Thyroid gland (tissue), 4 donors: ENCODE results near the gene UBIAD1. TPM values are rescaled to one million over a fixed set of nuclear protein-coding genes. Genes with fewer than 3 reads are reported as not detected.

ENCODE experiments used
- DNase-seq, 2 donors: peaks; one replicate each; pipeline ENCODE4 v3.0.0-alpha.2; 2019
- H3K27ac ChIP-seq, 3 donors: fragments of 200-600 bp; sonication (generic); 1 replicate in 2 of 3; 2 replicates in 1 of 3; pipeline ENCODE4 v1.5.1; 2016 to 2019; ENCODE audit warnings: mild to moderate bottlenecking in 1 of 3, moderate library complexity in 1 of 3
- H3K27me3 ChIP-seq: fragments of 200-600 bp; sonication (generic); one replicate; pipeline ENCODE4 v1.5.1; 2019
- H3K36me3 ChIP-seq, 2 donors: fragments of 200-600 bp; sonication (generic); one replicate each; pipeline ENCODE4 v1.5.1; 2016 to 2019
- H3K4me1 ChIP-seq, 2 donors: fragments of 200-600 bp; sonication (generic); one replicate each; pipeline ENCODE4 v1.5.1; 2017 to 2019
- H3K4me3 ChIP-seq, 3 donors: fragments of 200-600 bp; sonication (generic); replicated peaks in 1 of 3; 1 replicate in 2 of 3; 2 replicates in 1 of 3; pipeline ENCODE4 v1.5.1; 2016; ENCODE audit warnings: mild to moderate bottlenecking in 1 of 3
- H3K9me3 ChIP-seq: fragments of 200-600 bp; sonication (generic); one replicate; pipeline ENCODE4 v1.5.1; 2017
- POLR2A ChIP-seq, 2 donors: fragments of 450-650 bp; IDR thresholded peaks; one replicate each; pipeline ENCODE4 v1.6.1; 2017; ENCODE audit warnings: antibody characterized with exemption in 2 of 2, mild to moderate bottlenecking in 2 of 2, moderate library complexity in 1 of 2
- WGBS, 2 donors: methylation state at CpG; one replicate each; pipeline ENCODE4 v1.1.5; 2017; 5-methylcytosine and 5-hydroxymethylcytosine counted together
- intact Hi-C: fragments of 100-400 bp; cut with DNase I; formaldehyde crosslinking; loops from one replicate; pipeline ENCODE4 v1.15.1; 2023
- total RNA-seq, 4 donors: library from RNA; depleted of rRNA; stranded (reverse); fragments of >200 nt; gene quantifications; one replicate each; pipeline ENCODE4 v1.2.3, GENCODE V29; 2016
- TF ChIP-seq, protein P1 (sequence below), 6 experiments: fragments of 200-600 bp in 3 of 6; fragments of 450-650 bp in 3 of 6; sonication (generic) in 3 of 6; IDR thresholded peaks; one replicate each; pipeline ENCODE4 v1.5.1; 2016 to 2019; ENCODE audit warnings: antibody characterized with exemption in 6 of 6, mild to moderate bottlenecking in 2 of 6, inconsistent platforms in 1 of 6, moderate library complexity in 1 of 6

UBIAD1 gene
- total RNA-seq, 4 donors from 2014 or later, result 14.4 to 15.4 (median 15.1) TPM

GRCh38 chr1:11272544-11272831 is 510 bp upstream of the UBIAD1 start:
- H3K36me3 ChIP-seq, result no peaks in the 10 kb centered on the region
- no peaks in the 10 kb centered on the region for H3K9me3 ChIP-seq
- H3K27ac ChIP-seq, result no peak overlapping the region
- TF ChIP-seq, protein P1, sequence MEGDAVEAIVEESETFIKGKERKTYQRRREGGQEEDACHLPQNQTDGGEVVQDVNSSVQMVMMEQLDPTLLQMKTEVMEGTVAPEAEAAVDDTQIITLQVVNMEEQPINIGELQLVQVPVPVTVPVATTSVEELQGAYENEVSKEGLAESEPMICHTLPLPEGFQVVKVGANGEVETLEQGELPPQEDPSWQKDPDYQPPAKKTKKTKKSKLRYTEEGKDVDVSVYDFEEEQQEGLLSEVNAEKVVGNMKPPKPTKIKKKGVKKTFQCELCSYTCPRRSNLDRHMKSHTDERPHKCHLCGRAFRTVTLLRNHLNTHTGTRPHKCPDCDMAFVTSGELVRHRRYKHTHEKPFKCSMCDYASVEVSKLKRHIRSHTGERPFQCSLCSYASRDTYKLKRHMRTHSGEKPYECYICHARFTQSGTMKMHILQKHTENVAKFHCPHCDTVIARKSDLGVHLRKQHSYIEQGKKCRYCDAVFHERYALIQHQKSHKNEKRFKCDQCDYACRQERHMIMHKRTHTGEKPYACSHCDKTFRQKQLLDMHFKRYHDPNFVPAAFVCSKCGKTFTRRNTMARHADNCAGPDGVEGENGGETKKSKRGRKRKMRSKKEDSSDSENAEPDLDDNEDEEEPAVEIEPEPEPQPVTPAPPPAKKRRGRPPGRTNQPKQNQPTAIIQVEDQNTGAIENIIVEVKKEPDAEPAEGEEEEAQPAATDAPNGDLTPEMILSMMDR (IDR thresholded peaks at IDR 0.05), result no peak
- no peak for TF ChIP-seq POLR2A (IDR thresholded peaks at IDR 0.05)
- peaks cover 11 to 29% of the 10 kb centered on the region in 2 donors for H3K4me1 ChIP-seq
- intact Hi-C loops, result no loop called here
- DNase-seq, result no peak
- no peaks in the 10 kb centered on the region for H3K27me3 ChIP-seq
- 13 to 17% methylated on average over 9 of the region's 9 CpGs for WGBS, 2 donors
- H3K4me3 ChIP-seq, result no peak overlapping the region

GRCh38 chr1:11273595-11274234 is 717 bp downstream of the UBIAD1 start:
- TF ChIP-seq, protein P1 (IDR thresholded peaks at IDR 0.05), result no peak
- no peak for TF ChIP-seq POLR2A (IDR thresholded peaks at IDR 0.05)
- 13 to 19% methylated on average over 11 to 15 of the region's 22 CpGs for WGBS, 2 donors
- intact Hi-C loops, result no loop called here
- peaks cover 11 to 29% of the 10 kb centered on the region in 2 donors for H3K4me1 ChIP-seq
- H3K36me3 ChIP-seq, result peaks cover 0 to 1% of the 10 kb centered on the region in 2 donors
- H3K4me3 ChIP-seq, result peak overlapping the region; percentile 81 to 94 (median 83)
- no peaks in the 10 kb centered on the region for H3K9me3 ChIP-seq
- H3K27me3 ChIP-seq, result no peaks in the 10 kb centered on the region
- DNase-seq, result no peak
- peak overlapping the region; percentile 79 to 91 (median 87) for H3K27ac ChIP-seq

- Histone ChIP-seq H3K4me1 (peaks cover 10 to 27% of the 10 kb centered on the region in 2 donors), H3K36me3 (peaks cover 0 to 7% of the 10 kb centered on the region in 2 donors), H3K9me3 (no peaks in the 10 kb centered on the region), H3K27me3 (no peaks in the 10 kb centered on the region), H3K4me3 (no peak overlapping the region), H3K27ac (no peak overlapping the region)
- WGBS, 2 donors, result 86 to 92% methylated on average over 5 of the region's 5 CpGs
- no peak for DNase-seq
- TF ChIP-seq, protein P1 (IDR thresholded peaks at IDR 0.05), result no peak
- no peak for TF ChIP-seq POLR2A (IDR thresholded peaks at IDR 0.05)
- intact Hi-C loops, result no loop called here
Observed at GRCh38 chr1:11279152-11279551, 6.2 kb downstream of the UBIAD1 start.

GRCh38 chr1:11279630-11280029 is 6.6 kb downstream of the UBIAD1 start:
- Histone ChIP-seq H3K27me3 (no peaks in the 10 kb centered on the region), H3K4me3 (no peak overlapping the region), H3K27ac (no peak overlapping the region), H3K36me3 (peaks cover 0 to 7% of the 10 kb centered on the region in 2 donors), H3K4me1 (peaks cover 8 to 22% of the 10 kb centered on the region in 2 donors), H3K9me3 (no peaks in the 10 kb centered on the region)
- no peak for DNase-seq
- 100% methylated on average over 1 of the region's 1 CpG for WGBS, 2 donors
- TF ChIP-seq POLR2A (IDR thresholded peaks at IDR 0.05), result no peak
- TF ChIP-seq, protein P1 (IDR thresholded peaks at IDR 0.05), result no peak
- intact Hi-C loops, result no loop called here

- intact Hi-C loops, result no loop called here
- H3K4me1 ChIP-seq, result peaks cover 8 to 10% of the 10 kb centered on the region in 2 donors
- DNase-seq, result no peak
- no peak overlapping the region for H3K27ac ChIP-seq
- WGBS, 2 donors, result 81 to 84% methylated on average over 4 of the region's 4 CpGs
- H3K27me3 ChIP-seq, result no peaks in the 10 kb centered on the region
- peaks cover 0 to 11% of the 10 kb centered on the region in 2 donors for H3K36me3 ChIP-seq
- TF ChIP-seq POLR2A (IDR thresholded peaks at IDR 0.05), result no peak
- TF ChIP-seq, protein P1 (IDR thresholded peaks at IDR 0.05), result no peak
- no peaks in the 10 kb centered on the region for H3K9me3 ChIP-seq
- H3K4me3 ChIP-seq, result no peak overlapping the region
Observed at GRCh38 chr1:11280719-11281376, 7.8 kb downstream of the UBIAD1 start.
